Stimulated activated CD4-positive, alpha-beta T cell treated with anti-CD3 and anti-CD28 coated beads, TNF-alpha, amount 100 ng/mL, for 48 hours (primary cell): Measurements from ENCODE around the gene SF3B1.
"Not testable (repeated sequence)": the region's sequence is repeated elsewhere in the genome, so short reads cannot be mapped to it uniquely, and the experiment has no call there.

Experiments used
- DNase-seq, 3 donors: peaks; one replicate each; pipeline ENCODE4 v3.0.0-alpha.2; 2020; ENCODE audit warnings: low read depth in 3 of 3

The SF3B1 gene

GRCh38 chr2:197434541-197435513 lies at the start of gene SF3B1:
SF3B1 (minus strand) TSS chr2:197435028; CDS start chr2:197434999, 29 bp downstream.
- DNase-seq: peak; percentile 97 to 98 (median 97)

GRCh38 chr2:197484248-197484647 lies 49.4 kb upstream of the SF3B1 start:
- DNase-seq: not testable (repeated sequence)

- DNase-seq: no peak
Observed at GRCh38 chr2:197480165-197481036, 45.6 kb upstream of the SF3B1 start.

- DNase-seq: no peak
Observed at GRCh38 chr2:197477797-197478196, 43.0 kb upstream of the SF3B1 start.

- no peak for DNase-seq
Observed at GRCh38 chr2:197472166-197472565, 37.3 kb upstream of the SF3B1 start.

- DNase-seq: no peak
Observed at GRCh38 chr2:197464175-197464574, 29.3 kb upstream of the SF3B1 start.

GRCh38 chr2:197461057-197461456 lies 26.2 kb upstream of the SF3B1 start:
- DNase-seq: no peak

- DNase-seq: no peak
Observed at GRCh38 chr2:197460649-197461048, 25.8 kb upstream of the SF3B1 start.

GRCh38 chr2:197455428-197455827 lies 20.6 kb upstream of the SF3B1 start:
- DNase-seq: no peak

- no peak for DNase-seq
Observed at GRCh38 chr2:197454923-197455322, 20.1 kb upstream of the SF3B1 start.

GRCh38 chr2:197453914-197454398 lies 19.1 kb upstream of the SF3B1 start:
- no peak for DNase-seq

GRCh38 chr2:197453123-197453913 lies 18.5 kb upstream of the SF3B1 start, which contains the start of gene COQ10B:
COQ10B (plus strand) TSS chr2:197453552; CDS start chr2:197453561, 9 bp downstream.
- DNase-seq: peak; percentile 94 to 99 (median 94)

GRCh38 chr2:197452754-197453122 lies 17.9 kb upstream of the SF3B1 start:
- no peak for DNase-seq

- not testable (repeated sequence) for DNase-seq
Observed at GRCh38 chr2:197450935-197451358, 16.1 kb upstream of the SF3B1 start.

- DNase-seq: no peak
Observed at GRCh38 chr2:197450465-197450864, 15.6 kb upstream of the SF3B1 start.

- DNase-seq: no peak
Observed at GRCh38 chr2:197446844-197447243, 12.0 kb upstream of the SF3B1 start.

GRCh38 chr2:197445746-197446145 lies 10.9 kb upstream of the SF3B1 start:
- DNase-seq: no peak

- DNase-seq: no peak
Observed at GRCh38 chr2:197442857-197443256, 8.0 kb upstream of the SF3B1 start.

GRCh38 chr2:197437380-197437779 lies 2.6 kb upstream of the SF3B1 start:
- DNase-seq: no peak

GRCh38 chr2:197435598-197436420 lies 981 bp upstream of the SF3B1 start:
- DNase-seq: no peak
